ENCODE measurements around the gene DNAJB12.

- TF ChIP-seq CTCF (IDR thresholded peaks at IDR 0.05 in 8 of 11, conservative IDR thresholded peaks at IDR 0.05 in 3 of 11), result no peak
- TF ChIP-seq POLR2A (IDR thresholded peaks at IDR 0.05), result no peak
Observed at GRCh38 chr10:72365106-72365895, 10.6 kb upstream of the DNAJB12 start.
